ENCODE measurements around the gene MRPL55.

The MRPL55 gene

DNA sequence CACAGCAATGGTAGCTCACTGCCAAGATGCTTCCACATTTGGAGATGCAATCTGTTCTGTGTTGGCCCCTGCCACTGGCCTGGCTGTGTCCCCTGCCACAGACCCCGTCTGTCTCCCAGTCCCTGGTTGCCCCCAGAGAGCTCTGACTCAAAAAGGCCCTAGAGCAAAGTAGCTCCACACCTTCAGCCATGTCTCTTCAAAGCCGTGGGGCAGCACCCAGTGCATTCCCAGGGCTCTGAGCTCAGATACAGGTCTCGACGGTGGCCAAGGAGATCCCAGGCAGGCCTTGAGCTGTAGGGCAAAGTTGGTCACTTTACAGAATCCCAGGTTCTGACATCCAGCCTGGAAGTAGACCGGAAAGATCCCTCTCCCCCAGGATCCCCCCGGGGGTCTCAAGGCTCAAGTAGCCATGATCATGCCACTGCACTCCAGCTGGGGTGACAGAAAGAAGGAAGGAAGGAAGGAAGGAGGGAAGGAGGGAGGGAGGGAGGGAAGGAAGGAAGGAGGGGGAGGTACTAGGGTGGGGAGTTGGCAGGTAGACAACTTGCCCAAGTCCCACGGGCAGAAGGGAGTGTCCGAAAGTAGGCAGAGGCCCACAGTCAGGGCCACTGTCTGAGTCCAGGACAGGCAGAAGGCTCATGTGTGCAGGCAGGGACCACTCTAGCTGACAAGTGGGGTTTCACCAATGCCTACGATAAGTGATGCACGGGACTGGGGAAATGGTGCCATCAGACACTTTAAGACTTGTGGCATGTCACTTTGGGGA lies 31.4 kb downstream of the MRPL55 start:
- Histone ChIP-seq H3K9me3 (ENCODE audit: low read length) (no peaks in the 10 kb centered on the region), H3K27me3 (ENCODE audit: control insufficient read depth in 1 of 2, insufficient read depth in 2 of 2, low read length in 2 of 2) (peaks cover 0 to 3% of the 10 kb centered on the region in 2 donors), H3K27ac (ENCODE audit: low read depth, low read length) (no peak overlapping the region), H3K4me3 (ENCODE audit: low read depth in 1 of 2, low read length in 2 of 2) (no peak overlapping the region), H3K9ac (ENCODE audit: low read length) (no peak overlapping the region), H3K4me1 (ENCODE audit: insufficient read depth, low read length) (peaks cover 13% of the 10 kb centered on the region), H3K36me3 (ENCODE audit: insufficient read depth, low read length) (no peaks in the 10 kb centered on the region)

- Histone ChIP-seq H3K27ac (ENCODE audit: low read depth, low read length) (no peak overlapping the region), H3K9ac (ENCODE audit: low read length) (no peak overlapping the region)
Measured at GRCh38 chr1:228076796-228077430, 32.2 kb downstream of the MRPL55 start.

DNA sequence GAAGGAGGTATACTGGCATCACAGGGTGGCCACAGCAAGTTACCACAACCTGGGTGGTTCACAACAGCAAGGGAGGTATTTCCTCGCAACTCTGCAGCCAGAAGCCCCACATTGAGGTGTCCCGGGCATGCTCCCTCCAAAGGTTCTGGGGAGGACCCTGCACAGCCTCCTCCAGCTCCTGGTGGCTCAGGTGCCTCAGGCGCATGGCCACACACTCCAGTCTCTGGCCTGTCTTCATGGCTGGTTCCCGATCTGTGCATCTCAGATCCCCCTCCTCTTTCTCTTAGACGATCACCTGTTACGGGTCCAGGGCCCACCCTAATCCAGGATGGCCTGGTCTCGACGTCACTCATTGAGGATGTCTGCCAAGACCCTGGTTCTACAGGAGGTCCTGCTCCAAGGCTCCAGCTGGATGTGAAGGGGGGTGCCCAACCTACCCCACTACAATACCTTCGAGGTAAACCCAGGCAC lies 33.3 kb downstream of the MRPL55 start:
- Histone ChIP-seq H3K27me3 (ENCODE audit: control insufficient read depth in 1 of 2, insufficient read depth in 2 of 2, low read length in 2 of 2) (peaks cover 5 to 16% of the 10 kb centered on the region in 2 donors), H3K4me1 (ENCODE audit: insufficient read depth, low read length) (peaks cover 6% of the 10 kb centered on the region), H3K36me3 (ENCODE audit: insufficient read depth, low read length) (no peaks in the 10 kb centered on the region), H3K4me3 (ENCODE audit: low read depth in 1 of 2, low read length in 2 of 2) (no peak overlapping the region), H3K9me3 (ENCODE audit: low read length) (no peaks in the 10 kb centered on the region), H3K9ac (ENCODE audit: low read length) (no peak overlapping the region), H3K27ac (ENCODE audit: low read depth, low read length) (no peak overlapping the region)

More at GRCh38 chr1:228076796-228077430, 32.2 kb downstream of the MRPL55 start:
- Histone ChIP-seq H3K4me3 (ENCODE audit: low read depth in 1 of 2, low read length in 2 of 2) (no peak overlapping the region), H3K36me3 (ENCODE audit: insufficient read depth, low read length) (no peaks in the 10 kb centered on the region), H3K27me3 (ENCODE audit: control insufficient read depth in 1 of 2, insufficient read depth in 2 of 2, low read length in 2 of 2) (peaks cover 0 to 9% of the 10 kb centered on the region in 2 donors), H3K4me1 (ENCODE audit: insufficient read depth, low read length) (peaks cover 13% of the 10 kb centered on the region), H3K9me3 (ENCODE audit: low read length) (no peaks in the 10 kb centered on the region)

DNA sequence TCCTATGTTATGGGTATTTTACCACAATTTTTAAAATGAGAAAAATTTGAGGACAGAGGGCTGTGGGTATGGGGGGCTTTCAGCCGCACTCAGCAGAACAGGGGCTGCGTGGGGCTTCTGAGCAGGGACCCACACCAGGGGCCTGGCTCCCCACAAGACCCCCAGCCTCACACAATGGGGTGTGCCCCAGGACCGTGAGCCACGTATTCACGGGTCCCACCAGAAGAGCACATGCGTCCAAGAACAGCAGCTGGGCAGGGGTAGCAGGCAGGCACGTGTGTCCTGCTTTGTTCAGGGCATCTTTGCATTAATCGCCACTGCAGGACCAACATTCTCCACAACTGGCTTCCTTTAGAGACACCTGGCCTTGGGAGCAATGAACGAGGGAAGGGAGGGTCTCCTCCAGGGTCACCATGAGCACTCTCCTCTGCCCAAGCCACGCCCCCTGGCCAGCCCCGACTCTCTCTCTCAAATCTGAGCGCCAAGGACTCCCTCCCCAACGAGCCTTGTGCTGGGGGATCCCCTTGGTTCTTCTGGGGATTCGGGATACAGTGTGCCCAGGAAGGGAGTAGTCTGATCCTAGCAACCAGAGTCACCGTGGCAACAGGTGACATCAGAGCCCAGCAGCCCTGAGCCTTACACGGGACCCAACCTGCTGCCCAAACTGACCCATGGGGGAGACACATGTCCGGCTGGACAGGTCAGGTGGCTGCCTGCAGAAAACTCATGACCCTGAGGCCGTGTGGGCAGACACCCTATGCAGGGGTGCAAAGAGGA lies 34.0 kb downstream of the MRPL55 start:
- Histone ChIP-seq H3K36me3 (ENCODE audit: insufficient read depth, low read length) (no peaks in the 10 kb centered on the region), H3K27ac (ENCODE audit: low read depth, low read length) (no peak overlapping the region), H3K4me1 (ENCODE audit: insufficient read depth, low read length) (peaks cover 6% of the 10 kb centered on the region), H3K9ac (ENCODE audit: low read length) (no peak overlapping the region), H3K27me3 (ENCODE audit: control insufficient read depth in 1 of 2, insufficient read depth in 2 of 2, low read length in 2 of 2) (peaks cover 8 to 21% of the 10 kb centered on the region in 2 donors), H3K9me3 (ENCODE audit: low read length) (no peaks in the 10 kb centered on the region), H3K4me3 (ENCODE audit: low read depth in 1 of 2, low read length in 2 of 2) (no peak overlapping the region)

GRCh38 chr1:228073857-228074545 lies 35.1 kb downstream of the MRPL55 start:
- no peaks in the 10 kb centered on the region for H3K9me3 ChIP-seq (ENCODE audit: low read length)
- peaks cover 8 to 23% of the 10 kb centered on the region in 2 donors for H3K27me3 ChIP-seq (ENCODE audit: control insufficient read depth in 1 of 2, insufficient read depth in 2 of 2, low read length in 2 of 2)
- H3K4me3 ChIP-seq (ENCODE audit: low read depth in 1 of 2, low read length in 2 of 2) = no peak overlapping the region

GRCh38 chr1:228073061-228073856 lies 35.8 kb downstream of the MRPL55 start:
- Histone ChIP-seq H3K36me3 (ENCODE audit: insufficient read depth, low read length) (no peaks in the 10 kb centered on the region), H3K27ac (ENCODE audit: low read depth, low read length) (no peak overlapping the region), H3K27me3 (ENCODE audit: control insufficient read depth in 1 of 2, insufficient read depth in 2 of 2, low read length in 2 of 2) (peaks cover 11 to 27% of the 10 kb centered on the region in 2 donors), H3K9ac (ENCODE audit: low read length) (no peak overlapping the region), H3K4me1 (ENCODE audit: insufficient read depth, low read length) (peaks cover 6% of the 10 kb centered on the region), H3K4me3 (ENCODE audit: low read depth in 1 of 2, low read length in 2 of 2) (no peak overlapping the region), H3K9me3 (ENCODE audit: low read length) (no peaks in the 10 kb centered on the region)

More at GRCh38 chr1:228073857-228074545, 35.1 kb downstream of the MRPL55 start:
- no peak overlapping the region for H3K9ac ChIP-seq (ENCODE audit: low read length)
- H3K36me3 ChIP-seq (ENCODE audit: insufficient read depth, low read length) = no peaks in the 10 kb centered on the region
- peaks cover 6% of the 10 kb centered on the region for H3K4me1 ChIP-seq (ENCODE audit: insufficient read depth, low read length)
- no peak overlapping the region for H3K27ac ChIP-seq (ENCODE audit: low read depth, low read length)

GRCh38 chr1:228072658-228073043 lies 36.4 kb downstream of the MRPL55 start:
- Histone ChIP-seq H3K9me3 (ENCODE audit: low read length) (no peaks in the 10 kb centered on the region), H3K36me3 (ENCODE audit: insufficient read depth, low read length) (no peaks in the 10 kb centered on the region), H3K4me3 (ENCODE audit: low read depth in 1 of 2, low read length in 2 of 2) (no peak overlapping the region), H3K9ac (ENCODE audit: low read length) (no peak overlapping the region), H3K27ac (ENCODE audit: low read depth, low read length) (no peak overlapping the region), H3K4me1 (ENCODE audit: insufficient read depth, low read length) (peaks cover 6% of the 10 kb centered on the region), H3K27me3 (ENCODE audit: control insufficient read depth in 1 of 2, insufficient read depth in 2 of 2, low read length in 2 of 2) (peaks cover 17 to 31% of the 10 kb centered on the region in 2 donors)

DNA sequence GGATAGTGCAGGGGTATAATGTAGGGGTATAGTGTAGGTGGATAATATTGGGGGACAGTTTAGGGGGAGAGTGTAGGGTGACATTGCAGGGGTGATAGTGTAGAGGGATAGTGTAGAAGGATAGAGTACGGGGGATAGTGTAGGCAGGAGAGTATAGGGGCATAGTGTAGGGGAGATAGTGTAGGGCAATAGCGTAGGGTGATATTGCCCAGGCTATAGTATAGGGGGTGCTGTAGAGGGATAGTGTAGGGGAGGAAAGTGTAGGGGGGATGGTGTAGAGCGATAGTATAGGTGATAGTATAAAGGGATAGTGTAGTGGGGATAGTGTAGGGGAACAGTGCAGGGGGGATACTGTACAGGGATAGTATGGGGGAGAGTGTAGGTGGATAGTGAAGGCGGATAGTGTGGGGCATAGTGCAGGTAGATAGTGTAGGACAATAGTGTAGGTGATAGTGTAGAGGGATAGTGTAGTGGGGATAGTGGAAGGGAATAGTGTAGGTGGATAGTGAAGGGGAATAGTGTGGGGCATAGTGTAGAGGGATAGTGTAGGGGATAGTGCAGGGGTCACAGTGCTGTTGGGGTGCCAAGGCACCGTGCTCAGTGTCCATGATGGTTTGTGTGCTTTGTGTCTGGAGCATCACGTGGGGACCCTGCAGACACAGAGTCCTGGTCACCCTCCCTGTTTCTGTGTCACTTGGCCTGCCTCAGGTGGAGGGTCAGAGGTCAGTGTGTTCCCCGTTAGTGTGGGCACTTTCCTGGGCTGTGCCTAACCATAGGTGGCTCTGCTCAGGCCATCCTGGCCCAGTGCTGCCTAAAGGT lies 37.1 kb downstream of the MRPL55 start:
- Histone ChIP-seq H3K9me3 (ENCODE audit: low read length) (no peaks in the 10 kb centered on the region), H3K4me1 (ENCODE audit: insufficient read depth, low read length) (peaks cover under 1% of the 10 kb centered on the region), H3K4me3 (ENCODE audit: low read depth in 1 of 2, low read length in 2 of 2) (no peak overlapping the region), H3K36me3 (ENCODE audit: insufficient read depth, low read length) (no peaks in the 10 kb centered on the region), H3K27ac (ENCODE audit: low read depth, low read length) (no peak overlapping the region), H3K9ac (ENCODE audit: low read length) (no peak overlapping the region), H3K27me3 (ENCODE audit: control insufficient read depth in 1 of 2, insufficient read depth in 2 of 2, low read length in 2 of 2) (peaks cover 21 to 37% of the 10 kb centered on the region in 2 donors)

GRCh38 chr1:228070851-228071250 lies 38.2 kb downstream of the MRPL55 start:
- Histone ChIP-seq H3K9ac (ENCODE audit: low read length) (no peak overlapping the region), H3K27me3 (ENCODE audit: control insufficient read depth in 1 of 2, insufficient read depth in 2 of 2, low read length in 2 of 2) (peaks cover 32 to 49% of the 10 kb centered on the region in 2 donors), H3K9me3 (ENCODE audit: low read length) (no peaks in the 10 kb centered on the region), H3K27ac (ENCODE audit: low read depth, low read length) (no peak overlapping the region), H3K4me1 (ENCODE audit: insufficient read depth, low read length) (no peaks in the 10 kb centered on the region), H3K4me3 (ENCODE audit: low read depth in 1 of 2, low read length in 2 of 2) (no peak overlapping the region), H3K36me3 (ENCODE audit: insufficient read depth, low read length) (no peaks in the 10 kb centered on the region)

DNA sequence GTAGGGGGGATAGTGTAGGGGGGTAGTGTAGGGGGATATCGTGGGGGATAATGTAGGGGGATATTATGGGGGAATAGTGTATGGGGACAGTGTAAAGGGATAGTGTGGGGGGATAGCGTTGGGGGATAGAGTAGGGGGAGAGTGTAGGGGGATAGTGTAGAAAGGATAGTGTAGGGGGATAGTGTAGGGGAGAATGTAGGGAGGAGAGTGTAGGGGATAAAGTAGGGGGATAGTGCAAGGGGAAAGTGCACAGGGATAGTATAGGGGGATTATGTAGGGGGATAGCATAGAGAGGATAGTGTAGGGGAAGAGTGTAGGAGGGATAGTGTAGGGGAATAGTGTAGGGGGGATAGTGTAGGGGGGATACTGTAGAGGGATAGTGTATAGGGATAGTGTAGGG lies 38.9 kb downstream of the MRPL55 start:
- H3K9ac ChIP-seq (ENCODE audit: low read length) = no peak overlapping the region
- no peaks in the 10 kb centered on the region for H3K4me1 ChIP-seq (ENCODE audit: insufficient read depth, low read length)

More for the DNA sequence above, 38.9 kb downstream of the MRPL55 start:
- no peak overlapping the region for H3K27ac ChIP-seq (ENCODE audit: low read depth, low read length)
- H3K27me3 ChIP-seq (ENCODE audit: control insufficient read depth in 1 of 2, insufficient read depth in 2 of 2, low read length in 2 of 2) = peaks cover 39 to 56% of the 10 kb centered on the region in 2 donors
- no peaks in the 10 kb centered on the region for H3K9me3 ChIP-seq (ENCODE audit: low read length)
- H3K36me3 ChIP-seq (ENCODE audit: insufficient read depth, low read length) = no peaks in the 10 kb centered on the region
- H3K4me3 ChIP-seq (ENCODE audit: low read depth in 1 of 2, low read length in 2 of 2) = no peak overlapping the region

Measured in muscle layer of colon (tissue), 2 donors.